GM08714 (cell line): ENCODE data around the gene CD4.

Source experiments
- H3K4me3 ChIP-seq: fragments of 200-500 bp; sonication (Bioruptor generic); 2 replicates; pipeline ENCODE4 v1.5.1; 2014; ENCODE audit warnings: mild to moderate bottlenecking, low read length, inconsistent platforms
- ZNF274 ChIP-seq: IDR thresholded peaks from 2 replicates; pipeline ENCODE4 v1.6.1; 2012; ENCODE audit warnings: mild to moderate bottlenecking, low read depth, low read length

Gene CD4

GRCh38 chr12:6807170-6807569 is 17.8 kb downstream of the CD4 start:
- no peak for TF ChIP-seq ZNF274

GRCh38 chr12:6809056-6809455 is 19.7 kb downstream of the CD4 start:
- H3K4me3 ChIP-seq = no peak overlapping the region
- no peak for TF ChIP-seq ZNF274

More at GRCh38 chr12:6807170-6807569, 17.8 kb downstream of the CD4 start:
- H3K4me3 ChIP-seq = no peak overlapping the region

- no peak for TF ChIP-seq ZNF274
- H3K4me3 ChIP-seq = no peak overlapping the region
Observed at GRCh38 chr12:6810758-6811157, 21.4 kb downstream of the CD4 start.

GRCh38 chr12:6813363-6813762 is 24.0 kb downstream of the CD4 start:
- no peak for TF ChIP-seq ZNF274
- no peak overlapping the region for H3K4me3 ChIP-seq

- no peak for TF ChIP-seq ZNF274
- H3K4me3 ChIP-seq = no peak overlapping the region
Observed at GRCh38 chr12:6816598-6816997, 27.3 kb downstream of the CD4 start.

GRCh38 chr12:6817098-6817497 is 27.8 kb downstream of the CD4 start:
- no peak for TF ChIP-seq ZNF274
- H3K4me3 ChIP-seq = no peak overlapping the region

GRCh38 chr12:6817662-6818157 is 28.4 kb downstream of the CD4 start:
- H3K4me3 ChIP-seq = no peak overlapping the region
- no peak for TF ChIP-seq ZNF274

- no peak for TF ChIP-seq ZNF274
- H3K4me3 ChIP-seq = no peak overlapping the region
Observed at GRCh38 chr12:6818222-6818621, 28.9 kb downstream of the CD4 start.

- H3K4me3 ChIP-seq = no peak overlapping the region
- TF ChIP-seq ZNF274 = no peak
Observed at GRCh38 chr12:6818645-6819044, 29.3 kb downstream of the CD4 start.

- no peak overlapping the region for H3K4me3 ChIP-seq
- TF ChIP-seq ZNF274 = no peak
Observed at GRCh38 chr12:6819106-6820030, 30.0 kb downstream of the CD4 start.

GRCh38 chr12:6820166-6820565 is 30.8 kb downstream of the CD4 start:
- no peak for TF ChIP-seq ZNF274
- H3K4me3 ChIP-seq = no peak overlapping the region

- TF ChIP-seq ZNF274 = no peak
- H3K4me3 ChIP-seq = no peak within 1 kb of the TSS
Observed at GRCh38 chr12:6821591-6822425, 32.5 kb downstream of the CD4 start, which contains the start of gene GPR162. Gene GPR162 (plus strand): TSS chr12:6821821. CDS start chr12:6823899, 2,078 bp downstream.

- no peak overlapping the region for H3K4me3 ChIP-seq
- TF ChIP-seq ZNF274 = no peak
Observed at GRCh38 chr12:6822426-6823135, 33.3 kb downstream of the CD4 start.
